HEK293T (cell line): Measurements from ENCODE around the gene MRPL3.

ENCODE experiments used
- ARNT ChIP-seq: fragments of 450-650 bp; IDR thresholded peaks from 2 replicates; pipeline ENCODE4 v1.6.1; 2017; ENCODE audit warnings: mild to moderate bottlenecking
- BHLHE40 ChIP-seq: fragments of 450-650 bp; IDR thresholded peaks from 2 replicates; pipeline ENCODE4 v1.6.1; 2016; ENCODE audit warnings: mild to moderate bottlenecking, moderate library complexity, borderline replicate concordance
- ELF4 ChIP-seq: fragments of 450-650 bp; IDR thresholded peaks from 2 replicates; pipeline ENCODE4 v1.6.1; 2017; ENCODE audit warnings: antibody characterized with exemption
- FOXA1 ChIP-seq: fragments of 450-650 bp; IDR thresholded peaks from 2 replicates; pipeline ENCODE4 v1.6.1; 2016; ENCODE audit warnings: mild to moderate bottlenecking
- FOXK2 ChIP-seq: fragments of 450-650 bp; IDR thresholded peaks from 2 replicates; pipeline ENCODE4 v1.6.1; 2016; ENCODE audit warnings: mild to moderate bottlenecking
- FOXM1 ChIP-seq: fragments of 450-650 bp; IDR thresholded peaks from 2 replicates; pipeline ENCODE4 v1.6.1; 2017; ENCODE audit warnings: mild to moderate bottlenecking, borderline replicate concordance
- HDGF ChIP-seq: fragments of 450-650 bp; IDR thresholded peaks from 2 replicates; pipeline ENCODE4 v1.6.1; 2017; ENCODE audit warnings: antibody characterized with exemption, borderline replicate concordance
- NFRKB ChIP-seq: fragments of 450-650 bp; IDR thresholded peaks from 2 replicates; pipeline ENCODE4 v1.6.1; 2016; ENCODE audit warnings: mild to moderate bottlenecking, moderate library complexity
- SP1 ChIP-seq: fragments of 450-650 bp; IDR thresholded peaks from 2 replicates; pipeline ENCODE4 v1.6.1; 2017
- SUZ12 ChIP-seq: fragments of 450-650 bp; IDR thresholded peaks from 2 replicates; pipeline ENCODE4 v1.6.1; 2016; ENCODE audit warnings: mild to moderate bottlenecking
- TARDBP ChIP-seq: fragments of 450-650 bp; IDR thresholded peaks from 2 replicates; pipeline ENCODE4 v1.6.1; 2016
- ZNF384 ChIP-seq: fragments of 450-650 bp; IDR thresholded peaks from 2 replicates; pipeline ENCODE4 v1.6.1; 2016
- TF ChIP-seq, protein P1 (sequence below): fragments of 450-650 bp; IDR thresholded peaks from 2 replicates; pipeline ENCODE4 v1.6.1; 2016

DNA sequence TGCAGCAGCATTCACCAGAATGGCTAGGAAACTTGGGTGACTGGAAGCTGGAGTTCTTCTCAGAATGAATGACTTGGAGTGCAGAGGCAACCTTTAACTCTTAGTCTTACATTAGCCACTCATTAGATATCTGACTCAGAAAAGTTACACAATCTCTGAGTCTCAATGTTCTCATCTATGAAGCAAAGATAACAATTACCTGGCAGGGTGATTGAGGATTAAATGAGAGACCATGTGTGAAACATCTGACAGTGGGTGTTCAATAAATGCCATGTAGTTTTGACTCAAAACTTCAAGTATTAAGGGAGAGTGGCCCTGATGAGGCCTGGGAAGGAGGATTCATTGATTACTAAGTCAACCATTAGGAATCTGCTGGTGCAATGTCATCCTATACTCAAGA lies 48.3 kb downstream of the MRPL3 start:
- TF ChIP-seq, protein P1, sequence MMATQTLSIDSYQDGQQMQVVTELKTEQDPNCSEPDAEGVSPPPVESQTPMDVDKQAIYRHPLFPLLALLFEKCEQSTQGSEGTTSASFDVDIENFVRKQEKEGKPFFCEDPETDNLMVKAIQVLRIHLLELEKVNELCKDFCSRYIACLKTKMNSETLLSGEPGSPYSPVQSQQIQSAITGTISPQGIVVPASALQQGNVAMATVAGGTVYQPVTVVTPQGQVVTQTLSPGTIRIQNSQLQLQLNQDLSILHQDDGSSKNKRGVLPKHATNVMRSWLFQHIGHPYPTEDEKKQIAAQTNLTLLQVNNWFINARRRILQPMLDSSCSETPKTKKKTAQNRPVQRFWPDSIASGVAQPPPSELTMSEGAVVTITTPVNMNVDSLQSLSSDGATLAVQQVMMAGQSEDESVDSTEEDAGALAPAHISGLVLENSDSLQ, result no peak
- no peak for TF ChIP-seq FOXA1
- no peak for TF ChIP-seq SP1
- no peak for TF ChIP-seq ARNT
- TF ChIP-seq BHLHE40, result no peak
- no peak for TF ChIP-seq FOXM1
- no peak for TF ChIP-seq HDGF
- TF ChIP-seq FOXK2, result no peak
- no peak for TF ChIP-seq SUZ12
- TF ChIP-seq TARDBP, result no peak
- no peak for TF ChIP-seq NFRKB
- TF ChIP-seq ELF4, result no peak
- no peak for TF ChIP-seq ZNF384
